Transverse colon (tissue), 4 donors: ENCODE data around the gene VLDLR. TPM values are rescaled to one million over a fixed set of nuclear protein-coding genes. Genes with fewer than 3 reads are reported as not detected.

Experiments used
- DNase-seq: peaks from one replicate; pipeline ENCODE4 v3.0.0-alpha.2; 2019
- H3K27ac ChIP-seq, 4 donors: fragments of 200-600 bp; sonication (generic); 2 replicates each; pipeline ENCODE4 v1.5.1; 2016 to 2018; ENCODE audit warnings: inconsistent platforms in 4 of 4
- H3K27me3 ChIP-seq: fragments of 200-600 bp; sonication (generic); 2 replicates; pipeline ENCODE4 v1.5.1; 2017; ENCODE audit warnings: inconsistent platforms
- H3K36me3 ChIP-seq, 4 donors: fragments of 200-600 bp; sonication (generic); 2 replicates each; pipeline ENCODE4 v1.5.1; 2017 to 2019; ENCODE audit warnings: inconsistent platforms in 4 of 4
- H3K4me1 ChIP-seq, 4 donors: fragments of 200-600 bp; sonication (generic); 2 replicates each; pipeline ENCODE4 v1.5.1; 2017 to 2020; ENCODE audit warnings: inconsistent platforms in 4 of 4
- H3K4me3 ChIP-seq, 4 donors: fragments of 200-600 bp; sonication (generic); 1 replicate in 1 of 4; 2 replicates in 3 of 4; pipeline versions ENCODE4 v1.5.1 to v1.6.1; 2017 to 2019; ENCODE audit warnings: inconsistent platforms in 4 of 4
- H3K9me3 ChIP-seq, 2 donors: fragments of 200-600 bp; sonication (generic); 2 replicates each; pipeline ENCODE4 v1.5.1; 2017 to 2019; ENCODE audit warnings: inconsistent platforms in 2 of 2
- CTCF ChIP-seq, 5 experiments: fragments of 200-600 bp in 3 of 5; fragments of 450-650 bp in 2 of 5; sonication (generic) in 3 of 5; IDR thresholded peaks; 1 replicate in 2 of 5; 2 replicates in 3 of 5; pipeline ENCODE4 v1.5.1; 2016 to 2017; ENCODE audit warnings: antibody characterized with exemption in 5 of 5, inconsistent platforms in 3 of 5, mild to moderate bottlenecking in 2 of 5, moderate library complexity in 1 of 5
- EP300 ChIP-seq: sonication (generic); formaldehyde crosslinking; IDR thresholded peaks from one replicate; pipeline ENCODE4 v1.6.1; 2017; ENCODE audit warnings: antibody characterized with exemption, low read depth
- POLR2A ChIP-seq: fragments of 450-650 bp; IDR thresholded peaks from one replicate; pipeline ENCODE4 v1.6.1; 2016; ENCODE audit warnings: antibody characterized with exemption, mild to moderate bottlenecking, moderate library complexity
- POLR2AphosphoS5 ChIP-seq, 3 donors: sonication (generic); formaldehyde crosslinking; IDR thresholded peaks; one replicate each; pipeline ENCODE4 v1.6.1; 2016; ENCODE audit warnings: antibody characterized with exemption in 3 of 3
- WGBS, 2 donors: methylation state at CpG; one replicate each; pipeline ENCODE4 v1.1.5; 2018; ENCODE audit warnings: low coverage in 1 of 2; 5-methylcytosine and 5-hydroxymethylcytosine counted together
- in situ Hi-C, 4 donors: fragments of 200-750 bp; cut with MboI; loops; one replicate each; pipeline versions ENCODE4 v1.15.0 to v1.15.1; 2017; ENCODE audit warnings: low sequenced_read_pairs in 3 of 4, low pct_ligation_motif_present in 1 of 4, low pct_unique_long_range_greater_than_20kb in 1 of 4
- intact Hi-C: fragments of 100-400 bp; cut with DNase I; formaldehyde crosslinking; loops from one replicate; pipeline ENCODE4 v1.15.1; 2023; ENCODE audit warnings: low total_unique reads
- total RNA-seq, 4 donors: library from RNA; depleted of rRNA; stranded (reverse); fragments of >200 nt; gene quantifications; one replicate each; pipeline ENCODE4 v1.1.0, GENCODE V29; 2016

The VLDLR gene
- total RNA-seq, 4 donors from 2014 or later: 0.80 to 14.0 (median 9.6) TPM

DNA sequence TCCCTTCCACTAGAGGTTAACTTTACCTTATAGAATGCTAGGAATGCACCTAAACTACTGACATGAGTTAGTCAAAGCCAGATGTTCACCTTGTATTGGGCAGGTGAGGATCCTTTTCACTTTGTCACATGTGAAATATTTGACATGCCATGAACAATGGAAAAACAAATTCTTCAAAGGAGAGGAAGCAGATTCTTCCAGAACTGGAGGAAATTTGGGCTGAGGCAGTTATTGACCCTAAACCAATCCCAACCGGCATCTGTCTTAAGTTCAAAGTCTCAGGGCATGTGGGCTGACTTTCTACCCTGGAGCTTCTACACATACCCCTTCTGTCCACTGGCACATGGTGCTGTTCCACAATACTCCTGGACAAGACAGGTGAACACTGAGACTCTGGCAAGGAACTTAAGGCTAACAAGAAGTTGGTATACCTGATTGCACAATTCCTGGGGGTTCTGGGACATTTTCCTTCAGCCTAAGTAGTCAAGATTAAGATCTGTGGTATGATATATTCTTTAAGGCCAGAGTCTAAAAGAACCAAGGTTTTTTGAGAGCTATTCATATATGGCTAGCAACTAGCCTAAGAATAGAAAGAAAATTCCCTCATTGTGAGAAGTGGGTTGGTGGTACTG, 2.6 kb downstream of the VLDLR start:
- Histone ChIP-seq H3K9me3 (no peaks in the 10 kb centered on the region), H3K27ac (no peak overlapping the region), H3K4me3 (no peak overlapping the region), H3K36me3 (no peaks in the 10 kb centered on the region), H3K4me1 (peaks cover 0 to 17% (median 10%) of the 10 kb centered on the region in 4 donors), H3K27me3 (peaks cover 14% of the 10 kb centered on the region)
- TF ChIP-seq EP300 (no peak), POLR2A (no peak), CTCF (IDR thresholded peaks at IDR 0.05) (no peak), POLR2AphosphoS5 (IDR thresholded peaks at IDR 0.05) (no peak)
- whole genome bisulfite sequencing, 2 donors: 90% methylated on average over 1 of the region's 1 CpG; no CpG with 5 or more reads in 1 of the 2 donors
- intact Hi-C loops: no loop called here
- no peak for DNase-seq
- in situ Hi-C loops: no loop called here

GRCh38 chr9:2625427-2625826, 3.8 kb downstream of the VLDLR start:
- TF ChIP-seq CTCF (IDR thresholded peaks at IDR 0.05) (no peak), POLR2A (no peak), EP300 (no peak), POLR2AphosphoS5 (IDR thresholded peaks at IDR 0.05) (no peak)
- 83 to 86% methylated on average over 2 to 4 of the region's 4 CpGs for WGBS, 2 donors
- peaks cover 0 to 17% (median 10%) of the 10 kb centered on the region in 4 donors for H3K4me1 ChIP-seq
- H3K27me3 ChIP-seq: peaks cover 14% of the 10 kb centered on the region
- intact Hi-C loops: no loop called here
- no peak overlapping the region for H3K4me3 ChIP-seq
- H3K36me3 ChIP-seq: no peaks in the 10 kb centered on the region
- in situ Hi-C loops: no loop called here
- no peaks in the 10 kb centered on the region for H3K9me3 ChIP-seq
- no peak overlapping the region for H3K27ac ChIP-seq
- DNase-seq: no peak

DNA sequence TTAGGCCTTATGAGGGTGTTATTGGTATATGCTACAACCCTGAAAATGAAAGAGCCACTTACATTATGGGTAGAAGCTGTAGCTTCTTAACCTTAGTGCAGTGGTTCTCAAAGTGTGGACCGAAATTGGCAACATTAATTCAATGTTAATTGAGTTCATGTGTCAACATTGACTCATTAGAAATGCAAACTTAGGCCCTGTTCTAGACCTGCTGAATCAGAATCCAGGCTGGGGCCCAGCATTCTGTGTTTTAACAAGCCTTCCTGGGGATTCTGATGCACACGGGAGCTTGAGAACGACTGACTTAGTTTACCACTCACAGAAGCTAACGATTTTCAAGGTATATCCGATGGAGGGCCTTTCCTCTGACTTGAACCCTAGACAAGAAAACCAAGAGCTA, 7.3 kb downstream of the VLDLR start:
- no peak for DNase-seq
- Histone ChIP-seq H3K9me3 (no peaks in the 10 kb centered on the region), H3K27ac (no peak overlapping the region), H3K36me3 (no peaks in the 10 kb centered on the region), H3K27me3 (no peaks in the 10 kb centered on the region), H3K4me1 (no peaks in the 10 kb centered on the region), H3K4me3 (no peak overlapping the region)
- 92% methylated on average over 5 of the region's 5 CpGs; no CpG with 5 or more reads in 1 of the 2 donors for WGBS, 2 donors
- intact Hi-C loops (no loop called here), in situ Hi-C loops (no loop called here)
- TF ChIP-seq CTCF (IDR thresholded peaks at IDR 0.05) (no peak), EP300 (no peak), POLR2AphosphoS5 (IDR thresholded peaks at IDR 0.05) (no peak), POLR2A (no peak)

DNA sequence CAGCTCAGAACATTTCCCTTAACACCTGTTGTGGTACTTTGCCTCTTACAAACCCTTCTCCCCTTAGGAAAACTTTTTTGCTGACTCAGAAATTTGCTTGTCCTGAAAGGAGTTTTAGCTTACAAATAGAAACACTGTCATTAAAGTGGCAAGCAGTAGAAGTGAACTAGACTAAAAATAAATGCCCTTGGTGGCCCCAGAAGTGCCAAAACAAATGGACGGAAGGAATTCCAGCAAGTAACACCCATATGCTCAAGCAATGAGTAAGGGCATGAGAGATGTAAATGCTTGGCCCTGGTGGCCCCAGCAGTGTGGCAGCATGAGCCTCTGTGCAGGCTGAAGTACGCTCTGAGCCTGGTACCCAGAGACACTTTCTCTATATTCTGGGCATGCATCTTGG, 8.6 kb downstream of the VLDLR start:
- Histone ChIP-seq H3K27ac (no peak overlapping the region), H3K4me3 (no peak overlapping the region), H3K9me3 (no peaks in the 10 kb centered on the region), H3K27me3 (no peaks in the 10 kb centered on the region), H3K4me1 (no peaks in the 10 kb centered on the region), H3K36me3 (no peaks in the 10 kb centered on the region)
- in situ Hi-C loops: no loop called here
- TF ChIP-seq EP300 (no peak), POLR2AphosphoS5 (IDR thresholded peaks at IDR 0.05) (no peak), CTCF (IDR thresholded peaks at IDR 0.05) (no peak)
- intact Hi-C loops: no loop called here
- no peak for DNase-seq
- WGBS, 2 donors: 90 to 100% methylated on average over 1 to 2 of the region's 2 CpGs
